NCI-H2227 (cell line): ENCODE measurements around the gene NAPA.

Experiments used
- DNase-seq: peaks from one replicate; lab custom pipeline; 2025; ENCODE audit not compliant: unreplicated experiment; lab: John Stamatoyannopoulos, UW

NAPA gene

GRCh38 chr19:47503130-47503825 is 11.6 kb downstream of the NAPA start:
- DNase-seq: no peak

GRCh38 chr19:47499863-47500830 is 14.7 kb downstream of the NAPA start:
- no peak for DNase-seq

GRCh38 chr19:47499371-47499770 is 15.5 kb downstream of the NAPA start:
- DNase-seq: no peak

GRCh38 chr19:47498561-47498960 is 16.3 kb downstream of the NAPA start:
- DNase-seq: no peak

GRCh38 chr19:47497821-47498520 is 16.9 kb downstream of the NAPA start:
- DNase-seq: no peak

GRCh38 chr19:47497050-47497766 is 17.7 kb downstream of the NAPA start:
- no peak for DNase-seq

GRCh38 chr19:47495478-47496372 is 19.1 kb downstream of the NAPA start:
- peak; percentile 33 for DNase-seq

GRCh38 chr19:47494729-47495128 is 20.1 kb downstream of the NAPA start:
- peak; percentile 13 for DNase-seq

- DNase-seq: no peak
Measured at GRCh38 chr19:47494211-47494547, 20.7 kb downstream of the NAPA start.

GRCh38 chr19:47493378-47494210 is 21.3 kb downstream of the NAPA start:
- no peak for DNase-seq

GRCh38 chr19:47492571-47493377 is 22.1 kb downstream of the NAPA start:
- DNase-seq: no peak

GRCh38 chr19:47492137-47492533 is 22.7 kb downstream of the NAPA start:
- DNase-seq: no peak

- DNase-seq: no peak
Measured at GRCh38 chr19:47491358-47492136, 23.3 kb downstream of the NAPA start.

- DNase-seq: no peak
Measured at GRCh38 chr19:47490847-47491246, 24.0 kb downstream of the NAPA start.

GRCh38 chr19:47490031-47490430 is 24.8 kb downstream of the NAPA start:
- DNase-seq: no peak

- DNase-seq: no peak
Measured at GRCh38 chr19:47489072-47489914, 25.6 kb downstream of the NAPA start.
